SU-DHL-6 (cell line): ENCODE results near the gene SERPINA5.

Experiments used
- H2AFZ ChIP-seq: fragments of 200-600 bp; sonication (generic); 2 replicates; pipeline ENCODE4 v1.6.1; 2014; ENCODE audit warnings: low read depth, mild to moderate bottlenecking, moderate library complexity, mixed read lengths, antibody characterized with exemption, low read length; ENCODE audit not compliant: severe bottlenecking
- H3F3A ChIP-seq: fragments of 200-600 bp; shearing (Covaris generic); 2 replicates; pipeline ENCODE4 v1.6.0; 2016; ENCODE audit warnings: antibody characterized with exemption, mild to moderate bottlenecking; ENCODE audit not compliant: insufficient read depth
- H3K27ac ChIP-seq: fragments of 200-600 bp; sonication (generic); 2 replicates; pipeline ENCODE4 v1.5.1; 2016; ENCODE audit warnings: low read depth, mild to moderate bottlenecking, low read length, moderate library complexity, mixed read lengths
- H3K27me3 ChIP-seq: fragments of 200-600 bp; sonication (generic), shearing (Covaris generic); 2 replicates; pipeline ENCODE4 v1.6.0; 2014; ENCODE audit warnings: mild to moderate bottlenecking, low read length
- H3K36me3 ChIP-seq: fragments of 200-600 bp; sonication (generic); 2 replicates; pipeline ENCODE4 v1.6.1; 2014; ENCODE audit warnings: mild to moderate bottlenecking, low read length, mixed read lengths
- H3K4me2 ChIP-seq: fragments of 300-600, 200-600 bp; shearing (Covaris generic), sonication (generic); 2 replicates; pipeline ENCODE4 v1.6.0; 2014; ENCODE audit warnings: low read length, low read depth, mild to moderate bottlenecking; ENCODE audit not compliant: poor library complexity, severe bottlenecking
- H3K4me3 ChIP-seq: fragments of 200-600 bp; sonication (generic); 2 replicates; pipeline ENCODE4 v1.5.1; 2014; ENCODE audit warnings: antibody characterized with exemption, low read length, mild to moderate bottlenecking, mixed read lengths; ENCODE audit not compliant: insufficient read depth, poor library complexity, severe bottlenecking
- H3K79me2 ChIP-seq: fragments of 200-600 bp; sonication (generic); 2 replicates; pipeline ENCODE4 v1.6.1; 2014; ENCODE audit warnings: mild to moderate bottlenecking, low read length, moderate library complexity; ENCODE audit not compliant: insufficient read depth
- H3K9ac ChIP-seq: fragments of 200-600 bp; sonication (generic); 2 replicates; pipeline ENCODE4 v1.7.0; 2014; ENCODE audit warnings: mild to moderate bottlenecking, low read length
- H3K9me2 ChIP-seq: fragments of 200-600 bp; sonication (generic); replicated peaks from 2 replicates; pipeline ENCODE4 v1.6.1; 2014; ENCODE audit warnings: low read length; ENCODE audit not compliant: insufficient read depth
- H3K9me3 ChIP-seq: fragments of 200-600 bp; sonication (generic); 2 replicates; pipeline ENCODE4 v1.6.1; 2014; ENCODE audit warnings: low read length, mixed read lengths; ENCODE audit not compliant: insufficient read depth
- H4K20me1 ChIP-seq: fragments of 200-600 bp; sonication (generic); 2 replicates; pipeline ENCODE4 v1.6.1; 2014; ENCODE audit warnings: low read depth, mild to moderate bottlenecking, antibody characterized with exemption, low read length, moderate library complexity, mixed read lengths
- EZH2phosphoT487 ChIP-seq: fragments of 200-600 bp; sonication (generic), shearing (Covaris generic); conservative IDR thresholded peaks from 2 replicates; pipeline ENCODE4 v1.6.1; 2018; ENCODE audit warnings: mild to moderate bottlenecking, antibody characterized with exemption, low read length, moderate library complexity, mixed read lengths
- TF ChIP-seq, protein P1 (sequence below): fragments of 200-600 bp; sonication (generic); IDR thresholded peaks from one replicate; pipeline ENCODE4 v1.5.1; 2017; ENCODE audit warnings: antibody characterized with exemption, mild to moderate bottlenecking, low read length, moderate library complexity; ENCODE audit not compliant: insufficient read depth, poor library complexity, severe bottlenecking

The SERPINA5 gene

DNA sequence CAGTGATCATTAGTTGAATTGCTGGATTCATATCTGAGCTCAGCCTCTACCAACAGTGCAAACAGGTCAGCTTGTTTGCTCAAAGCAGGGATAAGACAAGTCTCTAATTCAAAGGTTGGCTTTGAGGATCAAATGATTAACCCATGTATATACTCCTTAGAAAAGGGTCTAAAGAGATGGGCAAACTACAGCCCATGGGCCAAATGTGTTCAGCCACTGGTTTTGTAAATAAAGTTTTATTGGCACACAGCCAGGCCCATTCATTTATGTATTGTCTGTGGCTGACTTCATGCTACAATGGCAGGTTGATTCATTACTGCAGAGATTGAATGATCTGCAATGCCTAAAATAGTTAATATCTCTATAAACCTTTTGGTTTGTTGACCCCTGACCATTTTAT lies 16.8 kb upstream of the SERPINA5 start:
- no peaks in the 10 kb centered on the region for H4K20me1 ChIP-seq
- no peak overlapping the region for H3K4me2 ChIP-seq
- TF ChIP-seq, protein P1, sequence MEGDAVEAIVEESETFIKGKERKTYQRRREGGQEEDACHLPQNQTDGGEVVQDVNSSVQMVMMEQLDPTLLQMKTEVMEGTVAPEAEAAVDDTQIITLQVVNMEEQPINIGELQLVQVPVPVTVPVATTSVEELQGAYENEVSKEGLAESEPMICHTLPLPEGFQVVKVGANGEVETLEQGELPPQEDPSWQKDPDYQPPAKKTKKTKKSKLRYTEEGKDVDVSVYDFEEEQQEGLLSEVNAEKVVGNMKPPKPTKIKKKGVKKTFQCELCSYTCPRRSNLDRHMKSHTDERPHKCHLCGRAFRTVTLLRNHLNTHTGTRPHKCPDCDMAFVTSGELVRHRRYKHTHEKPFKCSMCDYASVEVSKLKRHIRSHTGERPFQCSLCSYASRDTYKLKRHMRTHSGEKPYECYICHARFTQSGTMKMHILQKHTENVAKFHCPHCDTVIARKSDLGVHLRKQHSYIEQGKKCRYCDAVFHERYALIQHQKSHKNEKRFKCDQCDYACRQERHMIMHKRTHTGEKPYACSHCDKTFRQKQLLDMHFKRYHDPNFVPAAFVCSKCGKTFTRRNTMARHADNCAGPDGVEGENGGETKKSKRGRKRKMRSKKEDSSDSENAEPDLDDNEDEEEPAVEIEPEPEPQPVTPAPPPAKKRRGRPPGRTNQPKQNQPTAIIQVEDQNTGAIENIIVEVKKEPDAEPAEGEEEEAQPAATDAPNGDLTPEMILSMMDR, result no peak
- TF ChIP-seq EZH2phosphoT487, result no peak
- H2AFZ ChIP-seq, result no peak overlapping the region
- H3K36me3 ChIP-seq, result no peaks in the 10 kb centered on the region
- H3F3A ChIP-seq, result no peaks in the 10 kb centered on the region
- no peak overlapping the region for H3K27ac ChIP-seq
- H3K9me3 ChIP-seq, result no peaks in the 10 kb centered on the region
- H3K9ac ChIP-seq, result no peak overlapping the region
- H3K79me2 ChIP-seq, result no peaks in the 10 kb centered on the region
- no peaks in the 10 kb centered on the region for H3K9me2 ChIP-seq
- no peak overlapping the region for H3K4me3 ChIP-seq
- no peaks in the 10 kb centered on the region for H3K27me3 ChIP-seq

GRCh38 chr14:94568186-94568585 lies 13.0 kb upstream of the SERPINA5 start:
- Histone ChIP-seq H3F3A (no peaks in the 10 kb centered on the region), H3K79me2 (no peaks in the 10 kb centered on the region), H3K27me3 (no peaks in the 10 kb centered on the region), H3K4me2 (no peak overlapping the region), H4K20me1 (no peaks in the 10 kb centered on the region), H3K9me3 (no peaks in the 10 kb centered on the region), H3K4me3 (no peak overlapping the region), H3K27ac (no peak overlapping the region), H3K36me3 (no peaks in the 10 kb centered on the region), H3K9ac (no peak overlapping the region), H2AFZ (no peak overlapping the region), H3K9me2 (no peaks in the 10 kb centered on the region)
- TF ChIP-seq, protein P1, result no peak
- no peak for TF ChIP-seq EZH2phosphoT487

- Histone ChIP-seq H2AFZ (no peak overlapping the region), H4K20me1 (no peaks in the 10 kb centered on the region), H3K9me2 (no peaks in the 10 kb centered on the region), H3K27me3 (no peaks in the 10 kb centered on the region), H3K79me2 (no peaks in the 10 kb centered on the region), H3K4me2 (no peak overlapping the region), H3K9me3 (no peaks in the 10 kb centered on the region), H3F3A (no peaks in the 10 kb centered on the region), H3K9ac (no peak overlapping the region), H3K36me3 (no peaks in the 10 kb centered on the region), H3K27ac (no peak overlapping the region), H3K4me3 (no peak overlapping the region)
- no peak for TF ChIP-seq EZH2phosphoT487
- TF ChIP-seq, protein P1, result no peak
These were observed 11.7 kb upstream of the SERPINA5 start for GRCh38 chr14:94569381-94570001.
